Measurements from ENCODE around the gene ZSCAN9.
A peak's percentile ranks its signal among the peaks of the same experiment; 100 is the strongest.

Gene ZSCAN9

GRCh38 chr6:28269492-28269891, 44.4 kb downstream of the ZSCAN9 start:
- Histone ChIP-seq H3K27me3 (ENCODE audit: insufficient read depth, low read length, poor library complexity) (no peaks in the 10 kb centered on the region), H3K9me3 (ENCODE audit: insufficient read depth, low read length, severe bottlenecking) (no peaks in the 10 kb centered on the region), H3K4me3 (ENCODE audit: low read depth in 1 of 2, low read length in 2 of 2) (no peak overlapping the region), H4K20me1 (ENCODE audit: insufficient read depth, low read length) (no peaks in the 10 kb centered on the region), H3K4me2 (ENCODE audit: insufficient read depth, low read length) (0 out of 2 replicates have a peak overlapping the region, but pooled peaks have one; percentile 23), H2AFZ (ENCODE audit: low read depth, low read length) (no peak overlapping the region), H3K4me1 (ENCODE audit: insufficient read depth, low read length) (peaks cover 32% of the 10 kb centered on the region), H3K79me2 (ENCODE audit: insufficient read depth, low read length) (peaks cover 28% of the 10 kb centered on the region), H3K9ac (ENCODE audit: low read depth, low read length) (no peak overlapping the region), H3K27ac (ENCODE audit: low read length) (no peak overlapping the region), H3K36me3 (ENCODE audit: insufficient read depth, low read length) (peaks cover 27% of the 10 kb centered on the region)
- TF ChIP-seq CTCF (IDR thresholded peaks at IDR 0.05; ENCODE audit: borderline replicate concordance, extremely low read depth, low read length, poor library complexity, severe bottlenecking) = no peak
- TF ChIP-seq EZH2 (IDR thresholded peaks at IDR 0.05; ENCODE audit: borderline replicate concordance, low read depth, low read length, severe bottlenecking) = no peak
- ATAC-seq (ENCODE audit: insufficient read depth, low read depth) = no peak
- no peak for DNase-seq

- DNase-seq (no peak), ATAC-seq (ENCODE audit: insufficient read depth, low read depth) (peak; percentile 48; the same call in 2 of the 3 replicates)
- Histone ChIP-seq H3K4me1 (ENCODE audit: insufficient read depth, low read length) (no peaks in the 10 kb centered on the region), H3K36me3 (ENCODE audit: insufficient read depth, low read length) (peaks cover 48% of the 10 kb centered on the region), H3K9ac (ENCODE audit: low read depth, low read length) (no peak overlapping the region), H3K9me3 (ENCODE audit: insufficient read depth, low read length, severe bottlenecking) (no peaks in the 10 kb centered on the region), H2AFZ (ENCODE audit: low read depth, low read length) (no peak overlapping the region), H3K27ac (ENCODE audit: low read length) (no peak overlapping the region), H3K79me2 (ENCODE audit: insufficient read depth, low read length) (0 out of 2 replicates have a peak, but pooled peaks cover 5% of the 10 kb centered on the region), H3K27me3 (ENCODE audit: insufficient read depth, low read length, poor library complexity) (no peaks in the 10 kb centered on the region), H3K4me2 (ENCODE audit: insufficient read depth, low read length) (no peak overlapping the region), H4K20me1 (ENCODE audit: insufficient read depth, low read length) (no peaks in the 10 kb centered on the region), H3K4me3 (ENCODE audit: low read depth in 1 of 2, low read length in 2 of 2) (no peak overlapping the region)
- TF ChIP-seq CTCF (IDR thresholded peaks at IDR 0.05; ENCODE audit: borderline replicate concordance, extremely low read depth, low read length, poor library complexity, severe bottlenecking) (no peak), EZH2 (IDR thresholded peaks at IDR 0.05; ENCODE audit: borderline replicate concordance, low read depth, low read length, severe bottlenecking) (no peak)
Measured at GRCh38 chr6:28274888-28275287, 49.8 kb downstream of the ZSCAN9 start.

GRCh38 chr6:28277746-28278145, 52.7 kb downstream of the ZSCAN9 start:
- ATAC-seq (ENCODE audit: insufficient read depth, low read depth) = no peak
- H3K4me2 ChIP-seq (ENCODE audit: insufficient read depth, low read length) = no peak overlapping the region
- H3K79me2 ChIP-seq (ENCODE audit: insufficient read depth, low read length) = peaks cover 14% of the 10 kb centered on the region
- peaks cover 36% of the 10 kb centered on the region for H3K36me3 ChIP-seq (ENCODE audit: insufficient read depth, low read length)
- H3K4me3 ChIP-seq (ENCODE audit: low read depth in 1 of 2, low read length in 2 of 2) = no peak overlapping the region
- H3K4me1 ChIP-seq (ENCODE audit: insufficient read depth, low read length) = peaks cover 18% of the 10 kb centered on the region
- no peak overlapping the region for H3K27ac ChIP-seq (ENCODE audit: low read length)
- TF ChIP-seq CTCF (IDR thresholded peaks at IDR 0.05; ENCODE audit: borderline replicate concordance, extremely low read depth, low read length, poor library complexity, severe bottlenecking) (no peak), EZH2 (IDR thresholded peaks at IDR 0.05; ENCODE audit: borderline replicate concordance, low read depth, low read length, severe bottlenecking) (no peak)
- no peaks in the 10 kb centered on the region for H4K20me1 ChIP-seq (ENCODE audit: insufficient read depth, low read length)
- DNase-seq = no peak
- no peak overlapping the region for H3K9ac ChIP-seq (ENCODE audit: low read depth, low read length)
- H3K9me3 ChIP-seq (ENCODE audit: insufficient read depth, low read length, severe bottlenecking) = no peaks in the 10 kb centered on the region
- no peak overlapping the region for H2AFZ ChIP-seq (ENCODE audit: low read depth, low read length)
- H3K27me3 ChIP-seq (ENCODE audit: insufficient read depth, low read length, poor library complexity) = no peaks in the 10 kb centered on the region

Measured in DND-41 (cell line).